Measurements from ENCODE around the gene PSMB5. TPM values are rescaled to one million over a fixed set of nuclear protein-coding genes. Genes with fewer than 3 reads are reported as not detected.

Gene PSMB5
- total and polyA plus RNA-seq, 2 of the 13 experiments (the other 11 are each of a cell fraction or from before 2014, with no cell fraction given): 705 to 871 TPM

- peak; percentile 99 for FAIRE-seq
- ChIA-PET POLR2A (interaction anchor here (0.6 to 2.0 kb wide), 33 partner anchors 9 to 1144 kb away, joined by 3 to 80 read pairs (median 4); partner anchors contain the start of genes ACIN1, AJUBA, BCL2L2 and C14orf119), CTCF (ENCODE audit: low intra/inter-chr PET ratio, low total read pairs) (interaction anchor here (0.6 to 4.5 kb wide), 18 partner anchors 9 to 512 kb away, joined by 3 to 34 read pairs (median 4); partner anchors contain the start of genes ACIN1, C14orf119 and CDH24)
- Histone ChIP-seq H2AFZ (ENCODE audit: low read length) (no peak overlapping the region), H4K20me1 (ENCODE audit: insufficient read depth, low read length) (peaks cover 12% of the 10 kb centered on the region), H3K9me3 (ENCODE audit: low read length) (no peaks in the 10 kb centered on the region), H3K4me1 (ENCODE audit: insufficient read depth, low read length) (peaks cover 42% of the 10 kb centered on the region), H3K9ac (ENCODE audit: insufficient read depth, low read depth, low read length) (no peak overlapping the region), H3K4me3 (replicated peaks in 1 of 3; ENCODE audit: insufficient read depth in 1 of 3, low read depth in 2 of 3, low read length in 3 of 3) (no peak overlapping the region), H3K27ac (ENCODE audit: extremely low read length, insufficient read depth, low read length) (peak overlapping the region; percentile 5), H3K79me2 (ENCODE audit: insufficient read depth, low read length) (peaks cover 45% of the 10 kb centered on the region), H3K27me3 (ENCODE audit: control insufficient read depth in 1 of 2, insufficient read depth in 2 of 2, low read length in 2 of 2) (no peaks in the 10 kb centered on the region; a peak in 1 of 5 replicates), H3K4me2 (ENCODE audit: low read depth, low read length) (peak overlapping the region; percentile 21; the same call in 1 of the 2 replicates), H3K36me3 (replicated peaks in 1 of 2; ENCODE audit: control insufficient read depth in 1 of 2, insufficient read depth in 2 of 2, low read length in 2 of 2) (peaks cover 42 to 72% of the 10 kb centered on the region in 2 experiments)
- peak; percentile 79 for ATAC-seq
- TSS peak; percentile 6 for BruUV-seq (replicated peaks)
- intact Hi-C loops (cut with micrococcal nuclease; ENCODE audit: unreplicated experiment) (loop anchor here (1.0 to 2.0 kb wide), 3 partner anchors 8 to 118 kb away; no protein-coding TSS in a partner anchor), in situ Hi-C loops (cut with HindIII; ENCODE audit: extremely low pct_ligation_motif_present, low pct_unique_long_range_greater_than_20kb) (loop anchor here (5.0 kb wide), 1 partner anchor 38 kb away; no protein-coding TSS in a partner anchor)
- DNase-seq (ENCODE audit: low spot score): peak; percentile 98
- 44% methylated on average over 8 of the region's 8 CpGs for WGBS (ENCODE audit: low lambda C conversion rate)
- TF ChIP-seq KDM5A (IDR thresholded peaks at IDR 0.05; ENCODE audit: borderline replicate concordance, low read length) (no peak), ZC3H13 (CRISPR knock-in tag; IDR thresholded peaks at IDR 0.05) (no peak), ZNF616 (CRISPR knock-in tag; IDR thresholded peaks at IDR 0.05; ENCODE audit: low read depth) (no peak), FOXA1 (IDR thresholded peaks at IDR 0.05) (no peak), FOXA1 (CRISPR knock-in tag; IDR thresholded peaks at IDR 0.05) (no peak), ZNF678 (CRISPR knock-in tag; IDR thresholded peaks at IDR 0.05) (no peak), SIN3B (IDR thresholded peaks at IDR 0.05; ENCODE audit: low read length) (peak; percentile 74; the same call in 1 of the 2 replicates), NAIF1 (CRISPR knock-in tag; IDR thresholded peaks at IDR 0.05; ENCODE audit: borderline replicate concordance) (no peak), XRCC5 (optimal IDR thresholded peaks at IDR 0.05; ENCODE audit: low read length) (peak; percentile 100), MED13 (CRISPR knock-in tag; IDR thresholded peaks at IDR 0.05) (no peak), NFE2L1 (CRISPR knock-in tag; IDR thresholded peaks at IDR 0.05; ENCODE audit: borderline replicate concordance) (no peak), KDM1A (CRISPR knock-in tag; IDR thresholded peaks at IDR 0.05) (no peak), NFAT5 (CRISPR knock-in tag; IDR thresholded peaks at IDR 0.05) (no peak), ZNF558 (CRISPR knock-in tag; IDR thresholded peaks at IDR 0.05; ENCODE audit: borderline replicate concordance) (no peak), CREB3 (CRISPR knock-in tag; IDR thresholded peaks at IDR 0.05) (no peak), SP1 (IDR thresholded peaks at IDR 0.05) (no peak), SP1 (CRISPR knock-in tag; IDR thresholded peaks at IDR 0.05) (peak; percentile 71; the same call in 1 of the 2 replicates), ZNF17 (CRISPR knock-in tag; IDR thresholded peaks at IDR 0.05) (no peak)
Observed at GRCh38 chr14:23068789-23069412, 34.2 kb upstream of the PSMB5 start.
